GM23338 (cell line): Measurements from ENCODE around the gene COG7. TPM values are rescaled to one million over a fixed set of nuclear protein-coding genes. Genes with fewer than 3 reads are reported as not detected.

ENCODE experiments used
- ATAC-seq: fragments of 200-7000 bp; cut with Tn5 transposase; 3 replicates; pipeline ENCODE4 v1.9.1; 2020
- DNase-seq: peaks from one replicate; pipeline ENCODE4 v3.0.0-alpha.2; 2015; ENCODE audit warnings: low spot score
- H2AFZ ChIP-seq: fragments of 200-600 bp; sonication (generic); 2 replicates; pipeline ENCODE4 v1.8.0; 2016; ENCODE audit warnings: antibody characterized with exemption, mild to moderate bottlenecking, moderate library complexity
- H3F3A ChIP-seq: fragments of 200-600 bp; sonication (generic); replicated peaks from 2 replicates; pipeline ENCODE4 v1.8.0; 2017; ENCODE audit warnings: antibody characterized with exemption, mixed run types, low read depth
- H3K27ac ChIP-seq: fragments of 200-600 bp; sonication (generic); 2 replicates; pipeline ENCODE4 v1.6.1; 2016; ENCODE audit warnings: low read depth
- H3K27me3 ChIP-seq: fragments of 200-600 bp; sonication (generic); 2 replicates; pipeline ENCODE4 v1.8.0; 2016; ENCODE audit warnings: mild to moderate bottlenecking, mixed run types, moderate library complexity; ENCODE audit not compliant: insufficient read depth
- H3K36me3 ChIP-seq: fragments of 200-600 bp; sonication (generic); 2 replicates; pipeline ENCODE4 v1.8.0; 2016; ENCODE audit warnings: mild to moderate bottlenecking; ENCODE audit not compliant: insufficient read depth
- H3K4me1 ChIP-seq: fragments of 200-600 bp; sonication (generic); 2 replicates; pipeline ENCODE4 v1.8.0; 2016; ENCODE audit warnings: mild to moderate bottlenecking, moderate library complexity; ENCODE audit not compliant: insufficient read depth
- H3K4me2 ChIP-seq: fragments of 200-600 bp; sonication (generic); 2 replicates; pipeline ENCODE4 v1.7.1; 2017; ENCODE audit warnings: mixed run types
- H3K4me3 ChIP-seq: fragments of 200-600 bp; sonication (generic); 2 replicates; pipeline ENCODE4 v1.6.1; 2016; ENCODE audit warnings: mixed run types
- H3K79me2 ChIP-seq: fragments of 200-600 bp; sonication (generic); replicated peaks from 2 replicates; pipeline ENCODE4 v1.8.0; 2017; ENCODE audit warnings: mild to moderate bottlenecking; ENCODE audit not compliant: insufficient read depth
- H3K9me2 ChIP-seq: fragments of 200-600 bp; sonication (generic); 2 replicates; pipeline ENCODE4 v1.8.0; 2017; ENCODE audit not compliant: insufficient read depth
- H4K20me1 ChIP-seq: fragments of 200-600 bp; sonication (generic); replicated peaks from 2 replicates; pipeline ENCODE4 v1.8.0; 2017; ENCODE audit warnings: mild to moderate bottlenecking; ENCODE audit not compliant: insufficient read depth
- H3K27ac Mint-ChIP-seq: 2 replicates; pipeline ENCODE4 v1.8.0; 2020; ENCODE audit warnings: inconsistent platforms, mild to moderate bottlenecking, moderate library complexity, mixed read lengths
- H3K27me3 Mint-ChIP-seq: 3 replicates; pipeline ENCODE4 v1.8.0; 2022; ENCODE audit warnings: low read depth, mild to moderate bottlenecking, moderate library complexity, mixed read lengths, inconsistent platforms; ENCODE audit not compliant: insufficient read depth, poor library complexity
- H3K36me3 Mint-ChIP-seq: 3 replicates; pipeline ENCODE4 v1.8.0; 2021; ENCODE audit warnings: low read depth, mild to moderate bottlenecking, inconsistent platforms, moderate library complexity, mixed read lengths
- H3K4me1 Mint-ChIP-seq: 3 replicates; pipeline ENCODE4 v1.8.0; 2020; ENCODE audit warnings: mild to moderate bottlenecking, inconsistent platforms, mixed read lengths
- H3K4me3 Mint-ChIP-seq: 3 replicates; pipeline ENCODE4 v1.8.0; 2021; ENCODE audit warnings: moderate library complexity, mild to moderate bottlenecking, inconsistent platforms, mixed read lengths
- H3K9me3 Mint-ChIP-seq: 3 replicates; pipeline ENCODE4 v1.8.0; 2020; ENCODE audit warnings: moderate library complexity, mild to moderate bottlenecking, inconsistent platforms, mixed read lengths
- CREB1 ChIP-seq: fragments of 250-450 bp; sonication (Bioruptor Pico); IDR thresholded peaks from 2 replicates; pipeline ENCODE4 v1.5.0; 2020; ENCODE audit warnings: low read depth, mild to moderate bottlenecking, moderate library complexity
- JUNB ChIP-seq: IDR thresholded peaks from one replicate; pipeline ENCODE4 v1.6.1; 2016; ENCODE audit warnings: antibody characterized with exemption; ENCODE audit not compliant: unreplicated experiment
- NANOG ChIP-seq: IDR thresholded peaks from 2 replicates; pipeline ENCODE4 v1.6.1; 2016; ENCODE audit warnings: antibody characterized with exemption, borderline replicate concordance
- POLR2AphosphoS5 ChIP-seq: IDR thresholded peaks from 2 replicates; pipeline ENCODE4 v1.6.1; 2016; ENCODE audit warnings: antibody characterized with exemption, low read depth
- REST ChIP-seq: IDR thresholded peaks from one replicate; pipeline ENCODE4 v1.6.1; 2018; ENCODE audit warnings: antibody characterized with exemption; ENCODE audit not compliant: unreplicated experiment
- STAT1 ChIP-seq: IDR thresholded peaks from one replicate; pipeline ENCODE4 v1.6.1; 2016; ENCODE audit warnings: antibody characterized with exemption; ENCODE audit not compliant: unreplicated experiment
- ZNF331 ChIP-seq: fragments of 250-450 bp; sonication (Bioruptor Pico); IDR thresholded peaks from 2 replicates; pipeline ENCODE4 v1.5.0; 2020; ENCODE audit warnings: low read depth, mild to moderate bottlenecking, moderate library complexity
- ZNF462 ChIP-seq: fragments of 250-450 bp; sonication (Bioruptor Pico); IDR thresholded peaks from 2 replicates; pipeline ENCODE4 v1.5.0; 2020; ENCODE audit warnings: mild to moderate bottlenecking, moderate library complexity
- polyA plus RNA-seq: library from polyadenylated mRNA; unstranded; fragments of >200 nt; fragmentation: Nextera tagmentation; extraction: Ambion mirVana; gene quantifications from 2 replicates; pipeline ENCODE4 v1.2.1, GENCODE V29; 2016
- total RNA-seq: library from RNA; depleted of rRNA; stranded (reverse); fragments of >200 nt; shearing (Covaris generic); gene quantifications from 2 replicates; pipeline ENCODE4 v1.2.3, GENCODE V29; 2014

The COG7 gene
- total and polyA plus RNA-seq, 2 experiments from 2014 or later: 9.2 to 20.0 TPM

GRCh38 chr16:23498863-23499262, 45.9 kb upstream of the COG7 start:
- H3K27me3 ChIP-seq: no peaks in the 10 kb centered on the region
- peaks cover 79% of the 10 kb centered on the region for H4K20me1 ChIP-seq
- TF ChIP-seq STAT1 (no peak), REST (no peak), CREB1 (CRISPR knock-in tag) (no peak), ZNF331 (CRISPR knock-in tag) (no peak), POLR2AphosphoS5 (no peak), NANOG (no peak), ZNF462 (no peak), JUNB (no peak)
- H3K9me3 Mint-ChIP-seq: no peaks in the 10 kb centered on the region
- H3K4me1 Mint-ChIP-seq: peaks cover 27% of the 10 kb centered on the region
- peaks cover 27% of the 10 kb centered on the region for H3K36me3 Mint-ChIP-seq
- H3K4me1 ChIP-seq: peaks cover 21% of the 10 kb centered on the region; the same call in 1 of the 2 replicates
- H2AFZ ChIP-seq: no peak overlapping the region
- ATAC-seq: no peak
- no peaks in the 10 kb centered on the region for H3K9me2 ChIP-seq
- no peak for DNase-seq
- H3K4me3 Mint-ChIP-seq: no peak overlapping the region; the same call in 2 of the 3 replicates
- H3K79me2 ChIP-seq: peaks cover 81% of the 10 kb centered on the region
- H3K4me3 ChIP-seq: no peak overlapping the region
- no peaks in the 10 kb centered on the region for H3F3A ChIP-seq
- H3K27me3 Mint-ChIP-seq: peaks cover 2% of the 10 kb centered on the region
- H3K27ac Mint-ChIP-seq: no peak overlapping the region
- no peak overlapping the region for H3K4me2 ChIP-seq
- peaks cover 19% of the 10 kb centered on the region for H3K36me3 ChIP-seq
- H3K27ac ChIP-seq: no peak overlapping the region
